Hematopoietic multipotent progenitor cell (in vitro differentiated cells): ENCODE measurements around the gene ZNF764. TPM values are rescaled to one million over a fixed set of nuclear protein-coding genes. Genes with fewer than 3 reads are reported as not detected.

Source experiments
- small RNA-seq: library from RNA; depleted of rRNA; stranded (forward); fragments of <200 nt; gene quantifications from one replicate; pipeline ENCODE3, GENCODE V24; 2012
- total RNA-seq: library from RNA; depleted of rRNA; stranded (reverse); fragments of >200 nt; gene quantifications from one replicate; pipeline ENCODE4 v1.2.3, GENCODE V29; 2012

The ZNF764 gene
- total RNA-seq, 1 donor, result 16.7 TPM

Small RNA genes within 50 kb of the gene (small RNA-seq; reads per million reads assigned to genes)
- not detected for gene AC093249.4
- gene MIR4518, result 1.1 reads per million, percentile 37 among the genes with 10 or more reads in this experiment

Other genes starting within 250 kb of the ZNF764 start
- 18.6 TPM for gene CD2BP2, start 203.1 kb downstream of the ZNF764 start, total RNA-seq
- gene TBC1D10B, start 187.9 kb downstream of the ZNF764 start, total RNA-seq, result 40.9 TPM
- gene MYL11, start 183.6 kb downstream of the ZNF764 start, total RNA-seq, result 9.2 TPM
- gene SEPTIN1, start 175.8 kb downstream of the ZNF764 start, total RNA-seq, result 38.2 TPM
- 17.8 TPM for gene ZNF48, start 163.0 kb downstream of the ZNF764 start, total RNA-seq
- 9.2 TPM for gene ZNF771, start 150.8 kb downstream of the ZNF764 start, total RNA-seq
- gene DCTPP1, start 128.3 kb downstream of the ZNF764 start, total RNA-seq, result 40.4 TPM
- gene SEPHS2, start 112.5 kb downstream of the ZNF764 start, total RNA-seq, result 18.9 TPM
- gene ITGAL, start 85.6 kb downstream of the ZNF764 start, total RNA-seq, result 29.4 TPM
- gene ZNF768, start 31.8 kb downstream of the ZNF764 start, total RNA-seq, result 49.3 TPM
- gene ZNF747, start 23.5 kb downstream of the ZNF764 start, total RNA-seq, result 20.7 TPM
- 12.1 TPM for gene ZNF688, start 13.3 kb upstream of the ZNF764 start, total RNA-seq
- gene ZNF785, start 27.3 kb upstream of the ZNF764 start, total RNA-seq, result 15.3 TPM
- gene ZNF689, start 52.0 kb upstream of the ZNF764 start, total RNA-seq, result 16.4 TPM
- gene PRR14, start 92.6 kb upstream of the ZNF764 start, total RNA-seq, result 42.3 TPM
- gene FBRS, start 100.1 kb upstream of the ZNF764 start, total RNA-seq, result 65.2 TPM
- 30.4 TPM for gene SRCAP, start 140.8 kb upstream of the ZNF764 start, total RNA-seq
- gene PHKG2, start 190.1 kb upstream of the ZNF764 start, total RNA-seq, result 40.9 TPM
- gene CFAP119, start 203.7 kb upstream of the ZNF764 start, total RNA-seq, result 9.2 TPM
- gene RNF40, start 203.9 kb upstream of the ZNF764 start, total RNA-seq, result 98.0 TPM
- 18.0 TPM for gene ZNF629, start 228.8 kb upstream of the ZNF764 start, total RNA-seq